AG08395 (cell line): Measurements from ENCODE around the gene CAPNS1.
"Not testable (repeated sequence)": the region's sequence is repeated elsewhere in the genome, so short reads cannot be mapped to it uniquely, and the experiment has no call there.

ENCODE experiments used
- DNase-seq: peaks from one replicate; pipeline ENCODE4 v3.0.0; 2012; ENCODE audit warnings: mixed read lengths, low spot score

Gene CAPNS1

DNA sequence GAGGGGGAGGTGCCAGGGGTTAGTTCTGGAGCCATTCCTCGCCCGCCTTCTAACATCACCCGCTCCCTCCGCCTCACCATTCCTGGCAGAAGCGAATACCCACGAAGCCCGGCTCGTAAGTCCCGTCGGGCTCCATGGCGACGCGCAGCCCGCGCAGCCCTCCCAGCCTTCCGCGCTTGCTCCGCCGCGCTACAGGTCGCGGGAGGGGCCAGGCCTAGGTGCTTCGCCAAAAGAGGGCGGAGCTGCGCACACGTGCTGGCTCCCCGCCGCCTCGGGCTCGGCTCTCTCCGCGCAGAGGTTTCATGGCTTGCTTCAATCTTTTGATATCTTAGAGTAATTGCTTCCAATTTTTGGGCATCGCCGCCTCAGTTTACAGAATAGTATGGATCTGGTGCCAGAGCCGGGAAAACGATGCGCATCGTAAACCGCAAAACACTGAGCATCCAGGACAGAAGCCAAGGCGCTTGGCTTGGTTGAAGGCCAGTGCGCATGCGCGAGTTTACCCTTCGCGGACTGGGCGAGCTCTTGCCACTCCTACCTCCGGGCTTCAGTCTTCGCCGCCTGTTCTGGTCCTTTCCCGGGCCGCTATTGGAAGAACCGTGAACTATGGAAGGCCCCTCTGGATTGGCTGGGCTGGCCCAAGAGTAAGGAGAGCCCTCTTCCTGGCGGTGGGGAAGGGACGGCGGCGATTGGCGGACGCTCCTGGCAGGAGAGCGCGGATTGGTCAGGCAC lies 25.0 kb upstream of the CAPNS1 start, which contains the start of gene POLR2I:
Gene POLR2I (minus strand): TSS at position 155 of the 732 bp plus-strand sequence. CDS start 19 bp downstream, at position 136.
- peak; percentile 99 for DNase-seq

DNA sequence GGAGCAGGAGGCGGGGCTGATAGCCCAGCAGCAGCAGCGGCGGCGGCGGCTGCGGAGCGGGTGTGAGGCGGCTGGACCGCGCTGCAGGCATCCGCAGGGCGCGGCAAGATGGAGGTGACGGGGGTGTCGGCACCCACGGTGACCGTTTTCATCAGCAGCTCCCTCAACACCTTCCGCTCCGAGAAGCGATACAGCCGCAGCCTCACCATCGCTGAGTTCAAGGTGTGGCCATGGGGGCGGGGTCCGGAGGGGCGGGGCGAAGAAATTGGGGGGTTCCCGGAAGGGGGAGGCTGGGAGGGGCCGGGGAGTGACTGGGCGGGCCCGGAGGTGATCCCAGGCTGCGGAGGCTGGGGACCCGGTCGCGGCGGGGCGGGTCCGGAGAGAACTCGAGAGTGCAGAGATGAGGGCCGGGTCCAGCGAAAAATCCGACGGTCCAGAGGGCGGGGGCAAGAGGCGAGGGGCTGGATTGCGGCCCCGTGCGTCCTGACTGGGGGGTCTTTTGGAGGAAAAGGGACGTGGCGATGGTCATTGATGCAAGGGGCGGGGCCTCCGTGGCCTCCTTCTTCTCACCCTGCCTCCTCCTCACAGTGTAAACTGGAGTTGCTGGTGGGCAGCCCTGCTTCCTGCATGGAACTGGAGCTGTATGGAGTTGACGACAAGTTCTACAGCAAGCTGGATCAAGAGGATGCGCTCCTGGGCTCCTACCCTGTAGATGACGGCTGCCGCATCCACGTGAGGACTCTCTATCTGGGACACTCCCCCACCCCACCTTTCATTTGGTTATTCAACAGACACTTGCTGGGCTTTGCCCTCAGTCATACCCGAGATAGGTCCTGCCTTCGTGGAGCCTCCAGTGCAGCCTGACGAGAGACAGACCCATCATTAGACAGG lies 24.2 kb upstream of the CAPNS1 start, which contains the start of gene TBCB:
Gene TBCB (plus strand): TSS at position 16 of the 891 bp plus-strand sequence. CDS start 93 bp downstream, at position 109.
- DNase-seq, result peak; percentile 73

DNA sequence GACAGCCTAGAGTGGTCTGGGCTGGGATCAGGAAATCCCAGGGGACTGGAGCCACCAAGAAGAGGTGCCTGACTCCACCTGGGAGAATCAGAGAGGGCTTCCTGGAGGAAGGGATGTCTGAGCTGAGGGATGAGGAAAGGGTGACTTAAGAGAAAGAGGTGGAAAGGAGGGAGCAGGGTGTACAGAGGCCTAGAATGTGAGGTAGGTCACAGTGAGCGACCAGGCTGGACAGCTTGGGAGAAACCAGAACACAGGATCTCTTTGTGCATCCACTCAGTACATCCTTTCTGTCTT lies 23.6 kb upstream of the CAPNS1 start:
- no peak for DNase-seq

DNA sequence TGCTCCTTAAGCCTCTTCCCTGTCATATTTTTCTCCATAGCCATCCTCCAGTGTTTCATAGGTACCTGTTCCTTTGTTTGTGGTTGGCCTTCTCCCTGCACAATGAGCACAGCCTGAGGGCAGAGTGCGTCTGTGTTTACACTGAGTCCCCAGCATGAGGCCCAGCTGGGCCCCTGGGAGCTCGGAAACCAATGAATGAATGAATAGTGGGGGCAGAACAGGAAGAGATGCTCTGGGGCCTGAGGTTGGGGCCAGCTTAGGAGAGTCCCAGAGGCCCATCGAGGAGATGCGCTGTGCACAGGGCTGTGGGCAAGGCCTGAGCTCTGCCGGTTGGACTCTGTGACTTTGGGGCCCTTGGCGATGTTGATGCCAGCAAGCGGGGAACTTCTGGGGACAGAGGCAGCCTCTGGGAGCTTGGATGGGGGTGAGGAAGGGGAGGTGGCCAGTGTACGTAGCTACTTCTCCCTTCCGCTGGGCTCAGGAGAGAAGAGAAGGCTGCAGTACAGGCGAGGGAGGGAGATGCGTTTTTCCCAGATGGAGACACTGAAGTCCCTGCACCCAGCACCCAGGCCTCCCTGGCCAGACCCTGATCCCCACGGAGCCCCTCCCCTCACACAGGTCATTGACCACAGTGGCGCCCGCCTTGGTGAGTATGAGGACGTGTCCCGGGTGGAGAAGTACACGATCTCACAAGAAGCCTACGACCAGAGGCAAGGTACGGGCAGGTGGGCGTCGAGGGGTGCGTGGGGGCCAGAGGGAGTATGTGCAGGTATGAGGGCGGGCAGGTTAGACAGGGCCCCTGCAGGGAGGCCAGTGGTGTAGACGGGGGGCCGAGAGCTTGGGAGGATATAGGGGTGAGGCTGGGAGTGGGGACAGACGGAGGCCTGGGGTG lies 19.5 kb upstream of the CAPNS1 start:
- no peak for DNase-seq

DNA sequence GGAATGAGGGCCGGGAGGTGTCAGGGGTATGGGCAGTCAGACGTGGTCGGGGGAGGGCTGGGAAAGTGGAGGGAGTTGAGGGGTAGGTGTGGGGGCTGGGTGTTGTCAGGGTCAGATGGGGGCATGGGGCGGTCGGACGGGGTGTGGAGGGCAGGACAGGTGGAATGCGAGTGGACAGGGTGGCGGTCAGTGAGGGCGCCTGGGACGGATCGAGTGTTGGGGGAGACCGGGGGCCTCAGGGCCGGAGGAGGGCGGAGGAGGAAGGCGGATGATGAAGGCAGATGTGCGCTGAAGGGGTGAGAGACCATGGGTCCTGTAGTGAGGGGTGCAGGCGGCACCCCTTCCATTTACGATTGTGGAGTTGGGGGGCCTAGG lies 18.9 kb upstream of the CAPNS1 start:
- no peak for DNase-seq

DNA sequence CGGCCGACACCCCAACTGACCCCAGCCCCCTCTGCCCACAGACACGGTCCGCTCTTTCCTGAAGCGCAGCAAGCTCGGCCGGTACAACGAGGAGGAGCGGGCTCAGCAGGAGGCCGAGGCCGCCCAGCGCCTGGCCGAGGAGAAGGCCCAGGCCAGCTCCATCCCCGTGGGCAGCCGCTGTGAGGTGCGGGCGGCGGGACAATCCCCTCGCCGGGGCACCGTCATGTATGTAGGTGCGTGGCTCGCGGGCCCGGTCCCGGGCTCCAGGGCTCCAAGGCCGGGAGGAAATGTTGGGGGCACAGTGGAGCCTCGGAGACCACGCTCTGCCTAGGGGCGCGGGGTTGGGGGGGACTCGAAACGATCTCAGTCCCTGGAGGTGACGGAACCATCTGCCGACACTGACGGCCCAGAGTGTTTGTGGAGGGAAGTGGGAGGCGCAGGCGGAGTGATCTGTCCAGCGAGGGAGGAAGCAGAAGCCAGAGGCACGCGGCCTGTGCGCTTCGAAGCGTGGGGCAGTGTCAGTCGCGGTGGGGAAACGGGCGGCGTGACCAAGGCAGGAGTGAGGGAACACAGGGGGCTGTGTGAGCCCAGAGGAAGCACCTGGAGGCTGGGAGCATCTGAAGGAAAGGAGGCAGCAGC lies 18.3 kb upstream of the CAPNS1 start:
- DNase-seq, result no peak

DNA sequence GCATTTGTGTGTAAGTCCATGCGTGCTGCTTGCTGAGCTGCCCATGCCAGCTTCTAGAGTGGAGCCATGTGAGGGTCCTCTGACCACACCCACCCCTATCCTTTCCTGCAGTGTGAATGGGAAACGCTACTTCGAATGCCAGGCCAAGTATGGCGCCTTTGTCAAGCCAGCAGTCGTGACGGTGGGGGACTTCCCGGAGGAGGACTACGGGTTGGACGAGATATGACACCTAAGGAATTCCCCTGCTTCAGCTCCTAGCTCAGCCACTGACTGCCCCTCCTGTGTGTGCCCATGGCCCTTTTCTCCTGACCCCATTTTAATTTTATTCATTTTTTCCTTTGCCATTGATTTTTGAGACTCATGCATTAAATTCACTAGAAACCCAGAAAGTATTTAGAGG lies 14.3 kb upstream of the CAPNS1 start:
- no peak for DNase-seq

DNA sequence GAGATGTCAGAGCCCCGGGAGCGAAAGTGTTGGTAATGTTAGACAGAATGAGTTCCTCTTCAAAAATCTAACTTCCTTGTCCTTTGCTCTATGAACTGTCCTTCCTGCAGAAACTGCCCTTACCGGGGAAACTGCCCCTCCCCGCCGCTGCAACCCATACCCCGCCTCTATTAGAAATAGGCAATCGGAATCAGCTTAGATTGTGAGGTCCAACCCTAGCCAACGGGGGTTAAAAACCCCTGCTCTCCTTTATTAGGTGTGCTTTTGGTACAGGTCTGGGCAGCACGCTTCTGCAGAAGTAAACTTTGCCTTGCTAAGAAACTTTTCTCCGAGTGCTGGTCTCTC lies 11.5 kb upstream of the CAPNS1 start:
- DNase-seq, result no peak

DNA sequence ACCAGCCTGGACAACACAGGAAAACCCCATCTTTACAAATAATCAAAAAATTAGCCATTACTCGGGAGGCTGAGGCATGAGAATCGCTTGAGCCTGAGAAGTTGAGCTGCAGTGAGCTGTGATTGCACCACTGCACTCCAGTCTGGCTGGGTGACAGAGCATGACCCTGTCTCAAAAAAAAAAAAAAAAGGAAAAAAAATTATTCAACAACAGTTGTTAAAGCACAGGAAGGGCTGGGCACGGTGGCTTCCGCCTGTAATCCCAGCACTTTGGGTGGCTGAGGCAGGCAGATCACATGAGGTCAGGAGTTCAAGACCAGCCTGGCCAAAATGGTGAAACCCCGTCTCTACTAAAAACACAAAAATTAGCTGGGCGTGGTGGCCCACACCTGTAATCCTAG lies 8.6 kb upstream of the CAPNS1 start:
- not testable (repeated sequence) for DNase-seq

DNA sequence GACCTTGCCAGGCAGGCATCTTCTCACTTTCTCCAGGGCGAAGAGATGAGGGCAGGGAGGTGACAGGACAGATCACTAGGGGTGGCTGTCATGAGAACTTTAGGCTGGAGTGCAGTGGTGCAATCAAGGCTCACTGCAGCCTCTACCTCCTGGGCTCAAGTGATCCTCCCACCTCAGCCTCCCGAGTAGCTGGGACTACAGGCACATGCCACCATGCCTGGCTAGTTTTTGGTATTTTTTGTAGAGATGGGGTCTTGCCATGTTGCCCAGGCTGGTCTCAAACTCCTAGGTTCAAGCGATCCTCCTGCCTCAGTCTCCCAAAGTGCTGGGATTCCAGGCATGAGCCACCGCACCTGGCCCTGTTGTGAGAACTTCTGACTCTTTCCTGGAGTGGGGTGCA lies 5.0 kb upstream of the CAPNS1 start:
- not testable (repeated sequence) for DNase-seq

DNA sequence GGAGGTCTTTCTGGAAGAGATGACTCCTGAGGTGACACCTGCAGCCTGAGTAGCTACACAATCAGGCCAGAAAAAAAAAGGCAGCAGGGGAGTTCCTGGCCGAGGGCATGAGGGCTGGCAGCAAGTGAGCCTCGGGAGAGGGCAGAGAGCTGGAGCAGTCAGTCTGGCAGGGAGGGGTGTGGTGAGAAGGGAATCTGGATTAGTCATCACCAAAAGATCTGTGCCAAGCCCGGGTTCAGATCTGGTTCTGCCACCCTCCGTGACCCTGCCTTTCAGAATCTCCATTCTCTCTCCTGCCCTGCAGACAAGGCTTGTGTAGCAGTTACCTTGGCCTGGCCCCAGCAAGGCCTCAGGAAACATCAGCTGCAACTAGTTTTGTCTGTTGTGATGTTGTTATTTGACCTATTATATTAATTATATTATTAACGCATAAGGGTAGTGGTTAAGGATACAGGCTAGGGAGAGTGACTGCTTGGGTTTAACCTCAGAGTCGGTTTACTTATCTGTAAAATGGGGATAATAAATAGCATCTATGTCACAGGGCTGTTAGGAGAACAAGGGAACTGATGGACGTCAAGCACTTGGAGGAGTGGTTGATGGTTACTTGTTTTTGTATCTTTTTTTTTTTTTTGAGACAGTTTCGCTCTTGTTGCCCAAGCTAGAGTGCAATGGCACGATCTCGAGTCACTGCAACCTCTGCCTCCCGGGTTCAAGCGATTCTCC lies 2.7 kb upstream of the CAPNS1 start:
- DNase-seq, result peak; percentile 81

DNA sequence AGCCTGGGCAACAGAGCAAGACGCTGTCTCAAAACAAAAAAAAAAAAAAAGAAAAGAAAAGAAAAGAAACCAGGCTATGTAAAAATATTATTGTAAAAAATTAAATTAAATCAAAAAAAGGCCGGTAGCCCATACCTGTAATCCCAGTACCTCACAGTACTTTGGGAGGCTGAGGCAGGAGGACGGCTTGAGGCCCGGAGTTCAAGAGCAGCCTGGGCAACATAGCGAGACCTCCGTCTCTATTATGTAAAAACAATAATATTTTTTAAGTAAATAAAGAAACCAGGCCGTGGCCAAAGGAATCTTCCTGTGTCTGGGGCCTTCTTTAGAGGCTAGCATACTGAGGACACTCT lies 770 bp upstream of the CAPNS1 start:
- DNase-seq, result no peak

DNA sequence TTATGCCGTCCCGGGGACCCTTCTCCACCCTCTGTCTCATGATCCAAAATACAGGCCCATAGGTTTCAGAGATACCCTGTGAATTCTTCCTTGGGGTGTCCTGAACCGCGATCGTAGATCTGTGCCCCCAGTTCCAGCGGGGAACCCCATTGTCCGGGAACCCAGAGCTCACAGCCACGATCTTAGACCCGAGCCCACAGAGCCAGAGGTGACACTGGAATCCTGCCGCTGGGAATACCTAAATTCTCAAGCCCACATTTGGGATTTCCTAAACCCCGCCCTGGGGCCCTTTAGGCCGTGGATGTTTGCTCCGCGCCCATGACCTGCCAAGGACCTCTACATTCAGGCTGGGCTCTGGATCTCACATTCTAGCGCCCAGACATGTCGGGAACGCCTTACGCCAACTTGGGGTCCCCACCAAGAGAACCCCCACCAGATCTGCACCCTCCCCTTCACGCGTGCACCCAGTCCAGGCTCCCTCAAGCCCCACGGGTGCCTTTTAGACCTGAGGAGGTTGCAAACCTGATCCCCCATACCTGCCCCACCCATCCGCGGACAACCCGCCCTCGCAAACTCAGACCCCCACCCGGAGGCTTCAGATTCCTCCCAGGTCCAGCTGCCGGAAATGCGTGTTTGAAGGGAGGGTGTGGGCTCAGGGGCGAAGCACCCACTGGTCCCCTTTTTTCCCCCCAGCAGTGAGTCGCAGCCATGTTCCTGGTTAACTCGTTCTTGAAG lies 605 bp downstream of the CAPNS1 start:
- DNase-seq, result peak; percentile 40

DNA sequence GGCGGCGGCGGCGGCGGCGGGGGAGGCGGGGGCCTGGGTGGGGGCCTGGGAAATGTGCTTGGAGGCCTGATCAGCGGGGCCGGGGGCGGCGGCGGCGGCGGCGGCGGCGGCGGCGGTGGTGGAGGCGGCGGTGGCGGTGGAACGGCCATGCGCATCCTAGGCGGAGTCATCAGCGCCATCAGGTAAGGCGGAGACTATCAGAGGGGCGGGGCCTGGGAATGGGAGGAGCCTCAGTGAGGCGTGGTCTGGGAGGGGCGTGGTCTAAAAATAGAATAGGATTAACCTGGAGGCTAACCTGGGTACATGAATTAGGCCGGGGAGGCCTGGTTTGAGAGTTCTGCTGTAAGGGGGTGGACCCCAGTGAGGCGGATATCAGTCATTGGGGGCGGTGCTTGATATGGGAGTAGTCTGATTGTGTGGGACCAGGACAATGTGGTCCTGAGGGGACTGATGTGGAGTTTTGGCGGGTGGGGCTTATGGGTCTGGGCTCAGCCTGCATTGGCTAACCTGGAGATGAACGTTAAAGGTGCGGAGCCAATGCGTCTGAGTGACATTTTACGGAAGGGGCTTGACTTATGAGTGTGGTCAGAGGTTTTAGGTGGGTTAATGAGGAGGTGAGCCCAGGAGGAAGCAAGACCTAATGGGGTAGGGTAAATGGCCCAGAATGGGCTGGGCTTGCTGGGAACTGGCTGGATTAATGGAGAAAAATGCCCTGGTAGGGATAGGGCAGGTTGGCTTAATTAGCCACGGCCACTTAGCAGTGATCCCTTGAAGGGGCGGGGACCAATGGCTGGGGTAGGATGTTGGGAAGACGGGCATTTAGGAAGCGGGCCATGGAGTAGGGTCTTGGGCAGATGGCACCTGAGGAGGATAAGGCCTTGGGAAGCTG lies 1.4 kb downstream of the CAPNS1 start:
- peak; percentile 96 for DNase-seq

DNA sequence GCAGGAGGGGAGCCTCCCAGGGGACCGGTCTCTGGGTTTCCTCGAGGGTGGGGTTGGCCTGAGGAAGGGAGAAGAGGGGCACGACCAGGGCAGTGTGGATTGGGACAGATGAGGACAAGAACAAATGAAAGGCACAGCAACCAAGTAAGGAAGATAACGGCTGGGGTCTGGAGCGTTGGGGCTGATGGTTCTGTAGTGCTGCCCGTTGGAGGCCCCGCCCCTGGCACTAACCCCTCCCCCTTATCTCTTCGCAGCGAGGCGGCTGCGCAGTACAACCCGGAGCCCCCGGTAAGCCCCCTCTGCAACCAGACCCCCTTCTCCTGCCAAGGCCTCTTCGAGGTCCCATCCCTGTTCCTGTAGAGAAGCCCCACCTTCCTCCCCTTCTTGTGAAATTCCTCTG lies 2.2 kb downstream of the CAPNS1 start:
- no peak for DNase-seq

DNA sequence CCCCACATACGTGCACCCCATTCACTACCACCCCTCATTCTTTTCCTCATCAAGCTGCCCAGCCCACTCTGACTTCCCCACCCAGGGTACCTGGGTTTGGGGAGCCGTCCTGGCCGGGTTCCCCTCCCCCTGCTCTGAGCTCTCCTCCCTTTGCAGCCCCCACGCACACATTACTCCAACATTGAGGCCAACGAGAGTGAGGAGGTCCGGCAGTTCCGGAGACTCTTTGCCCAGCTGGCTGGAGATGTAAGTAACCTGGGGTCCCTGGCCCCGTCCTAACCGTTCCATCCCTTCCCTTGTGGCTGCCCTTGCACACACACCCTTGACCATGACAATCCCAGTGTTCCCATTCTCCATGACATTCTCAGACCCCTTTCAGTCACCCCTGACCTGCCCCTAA lies 2.6 kb downstream of the CAPNS1 start:
- DNase-seq, result no peak

DNA sequence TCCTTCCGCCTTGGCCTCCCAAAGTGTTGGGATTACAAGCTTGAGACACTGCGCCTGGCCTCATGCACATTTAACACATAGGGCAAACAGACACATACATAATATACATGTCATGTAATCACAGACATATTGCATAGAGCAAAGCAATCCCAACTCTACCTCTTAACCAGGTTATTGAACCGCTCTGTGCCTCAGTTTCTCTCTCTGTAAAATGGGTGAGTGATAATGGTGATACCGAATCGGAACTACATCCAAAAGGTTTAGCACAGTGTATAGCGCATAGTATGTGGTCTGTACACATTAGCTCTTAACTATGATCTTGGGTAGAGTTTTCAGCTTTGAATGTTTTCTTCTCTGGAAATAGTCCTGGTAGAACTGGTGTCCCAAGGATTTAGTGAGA lies 4.8 kb downstream of the CAPNS1 start:
- no peak for DNase-seq

DNA sequence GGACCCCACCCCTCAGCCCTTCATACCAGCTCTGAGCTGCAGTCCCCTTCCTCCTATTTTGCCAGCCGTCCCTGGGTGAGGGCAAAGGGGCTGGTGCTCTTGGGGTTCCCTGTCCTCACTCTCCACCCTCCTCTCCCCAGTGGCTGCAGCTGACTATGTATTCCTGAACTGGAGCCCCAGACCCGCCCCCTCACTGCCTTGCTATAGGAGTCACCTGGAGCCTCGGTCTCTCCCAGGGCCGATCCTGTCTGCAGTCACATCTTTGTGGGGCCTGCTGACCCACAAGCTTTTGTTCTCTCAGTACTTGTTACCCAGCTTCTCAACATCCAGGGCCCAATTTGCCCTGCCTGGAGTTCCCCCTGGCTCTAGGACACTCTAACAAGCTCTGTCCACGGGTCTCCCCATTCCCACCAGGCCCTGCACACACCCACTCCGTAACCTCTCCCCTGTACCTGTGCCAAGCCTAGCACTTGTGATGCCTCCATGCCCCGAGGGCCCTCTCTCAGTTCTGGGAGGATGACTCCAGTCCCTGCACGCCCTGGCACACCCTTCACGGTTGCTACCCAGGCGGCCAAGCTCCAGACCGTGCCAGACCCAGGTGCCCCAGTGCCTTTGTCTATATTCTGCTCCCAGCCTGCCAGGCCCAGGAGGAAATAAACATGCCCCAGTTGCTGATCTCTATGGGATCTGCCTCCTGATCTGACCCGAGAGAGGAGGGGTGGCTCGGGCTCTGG lies 10.0 kb downstream of the CAPNS1 start:
- DNase-seq, result no peak

DNA sequence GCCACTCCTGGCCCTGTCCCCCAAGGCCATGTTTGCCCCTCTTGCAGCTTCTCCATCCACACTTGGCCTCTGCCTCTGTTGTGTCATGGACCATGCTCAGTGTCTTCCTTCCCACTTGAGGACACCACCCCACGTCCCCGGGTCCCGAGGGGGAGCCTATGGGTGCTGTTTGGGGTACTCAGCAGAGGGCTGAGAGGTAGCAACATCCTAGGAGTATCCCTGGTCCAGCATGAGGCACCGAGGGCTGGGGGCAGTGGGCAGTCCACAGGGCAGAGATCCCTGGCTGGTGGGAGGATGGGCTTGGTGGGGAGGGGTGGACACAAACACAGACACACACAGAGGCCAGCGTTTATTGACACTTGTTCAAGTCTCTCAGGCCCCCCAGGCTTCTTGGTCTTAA lies 10.7 kb downstream of the CAPNS1 start:
- DNase-seq, result no peak
